GM21723 (cell line): ENCODE results near the gene GET3.
"Not testable (repeated sequence)": the region's sequence is repeated elsewhere in the genome, so short reads cannot be mapped to it uniquely, and the experiment has no call there.

ENCODE experiments used
- ATAC-seq: cut with Tn5 transposase; IDR thresholded peaks from one replicate; pipeline ENCODE4 v1.9.1; 2021; ENCODE audit warnings: mild to moderate bottlenecking, moderate library complexity; ENCODE audit not compliant: unreplicated experiment

GET3 gene

DNA sequence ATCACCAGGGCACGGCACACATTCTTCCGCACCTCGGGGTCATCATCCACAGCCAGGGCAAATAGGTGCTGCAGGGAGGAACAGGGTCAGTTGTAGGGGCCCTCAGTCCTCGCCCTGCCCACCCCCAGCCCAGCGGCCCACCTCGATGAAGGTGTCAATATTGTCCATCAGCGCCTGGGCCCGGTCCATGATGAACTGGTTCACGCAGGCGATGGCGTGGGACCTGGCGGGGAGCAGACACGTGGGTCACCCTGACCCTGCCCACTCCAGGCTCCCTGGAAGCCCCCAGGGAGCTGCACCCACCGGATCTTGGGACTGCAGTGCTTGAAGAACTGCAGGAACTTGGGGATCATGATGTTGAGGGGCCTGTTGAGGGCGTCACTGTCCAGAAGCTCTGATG, 22.2 kb upstream of the GET3 start:
- ATAC-seq = no peak

DNA sequence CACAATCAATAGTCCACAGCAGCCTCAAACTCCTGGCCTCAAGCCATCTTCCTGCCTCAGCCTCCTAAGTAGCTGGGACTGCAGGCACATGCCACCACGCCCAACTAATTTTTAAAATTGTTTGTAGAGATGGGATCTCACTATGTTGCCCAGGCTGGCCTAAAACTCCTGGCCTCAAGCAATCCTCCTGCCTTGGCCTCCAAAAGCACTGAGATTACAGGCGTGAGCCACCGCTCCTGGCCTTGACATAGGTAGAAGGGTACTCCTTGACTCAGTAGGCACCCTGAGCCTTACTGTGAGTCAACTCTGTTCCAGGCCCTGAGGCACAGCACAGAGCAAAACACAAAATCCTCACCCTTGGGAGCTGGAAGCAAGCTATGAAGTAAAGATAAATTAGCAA, 21.4 kb upstream of the GET3 start:
- no peak for ATAC-seq

DNA sequence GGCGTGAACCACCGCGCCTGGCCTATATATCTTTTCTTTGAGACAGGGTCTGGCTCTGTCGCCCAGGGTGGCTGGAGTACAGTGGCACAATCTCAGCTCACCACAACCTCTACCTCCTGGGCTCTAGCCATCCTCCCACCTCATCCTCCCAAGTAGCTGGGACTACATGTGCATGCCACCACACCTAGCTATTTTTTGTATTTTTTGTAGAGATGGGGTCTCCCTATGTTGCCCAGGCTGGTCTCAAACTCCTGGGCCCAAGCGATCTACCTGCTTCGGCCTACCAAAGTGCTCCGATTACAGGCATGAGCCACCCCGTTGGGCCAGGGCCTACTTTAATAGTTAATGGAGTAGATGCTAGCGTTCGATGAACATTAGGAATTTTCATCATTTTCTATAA, 17.0 kb upstream of the GET3 start:
- no peak for ATAC-seq

DNA sequence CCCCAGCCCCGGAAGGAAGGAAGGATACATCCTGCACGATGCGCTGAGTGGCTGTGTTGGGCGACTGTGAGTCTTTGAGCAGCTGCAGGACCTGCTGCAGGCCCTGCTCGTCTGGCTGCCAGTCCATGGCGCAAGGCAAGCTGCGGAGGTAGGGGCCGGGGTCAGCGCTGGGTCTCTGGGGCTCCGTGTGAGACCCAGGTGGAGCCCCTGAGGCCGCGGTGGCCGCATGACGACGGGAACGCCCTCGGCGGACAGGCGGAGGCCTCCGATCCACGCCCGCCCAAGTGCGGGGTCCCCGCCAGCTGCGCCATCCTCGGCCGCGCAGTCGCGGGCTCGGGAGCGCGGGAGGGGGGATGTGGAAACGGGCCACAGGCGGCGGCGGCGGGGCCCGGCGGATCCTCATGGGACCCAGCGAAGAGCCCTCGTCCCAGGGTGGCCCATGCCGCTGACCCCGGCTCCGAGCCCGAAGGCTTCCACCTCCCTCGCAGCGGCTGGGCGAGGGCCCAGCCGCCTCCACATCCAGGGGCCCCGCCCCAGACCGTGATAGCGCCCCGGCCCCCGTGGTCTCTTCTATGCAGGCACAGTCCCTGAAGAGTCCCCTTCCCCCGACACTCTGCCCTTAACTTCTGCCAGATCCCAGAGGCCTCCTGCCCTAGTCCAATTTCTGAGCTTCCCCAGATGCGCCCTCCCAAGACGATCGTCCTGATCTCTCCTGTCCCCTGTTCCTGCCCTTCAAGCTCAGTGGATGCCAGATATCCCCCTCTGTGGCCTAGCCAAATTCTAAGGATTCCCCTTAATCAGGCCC, 16.2 kb upstream of the GET3 start:
- ATAC-seq = no peak

DNA sequence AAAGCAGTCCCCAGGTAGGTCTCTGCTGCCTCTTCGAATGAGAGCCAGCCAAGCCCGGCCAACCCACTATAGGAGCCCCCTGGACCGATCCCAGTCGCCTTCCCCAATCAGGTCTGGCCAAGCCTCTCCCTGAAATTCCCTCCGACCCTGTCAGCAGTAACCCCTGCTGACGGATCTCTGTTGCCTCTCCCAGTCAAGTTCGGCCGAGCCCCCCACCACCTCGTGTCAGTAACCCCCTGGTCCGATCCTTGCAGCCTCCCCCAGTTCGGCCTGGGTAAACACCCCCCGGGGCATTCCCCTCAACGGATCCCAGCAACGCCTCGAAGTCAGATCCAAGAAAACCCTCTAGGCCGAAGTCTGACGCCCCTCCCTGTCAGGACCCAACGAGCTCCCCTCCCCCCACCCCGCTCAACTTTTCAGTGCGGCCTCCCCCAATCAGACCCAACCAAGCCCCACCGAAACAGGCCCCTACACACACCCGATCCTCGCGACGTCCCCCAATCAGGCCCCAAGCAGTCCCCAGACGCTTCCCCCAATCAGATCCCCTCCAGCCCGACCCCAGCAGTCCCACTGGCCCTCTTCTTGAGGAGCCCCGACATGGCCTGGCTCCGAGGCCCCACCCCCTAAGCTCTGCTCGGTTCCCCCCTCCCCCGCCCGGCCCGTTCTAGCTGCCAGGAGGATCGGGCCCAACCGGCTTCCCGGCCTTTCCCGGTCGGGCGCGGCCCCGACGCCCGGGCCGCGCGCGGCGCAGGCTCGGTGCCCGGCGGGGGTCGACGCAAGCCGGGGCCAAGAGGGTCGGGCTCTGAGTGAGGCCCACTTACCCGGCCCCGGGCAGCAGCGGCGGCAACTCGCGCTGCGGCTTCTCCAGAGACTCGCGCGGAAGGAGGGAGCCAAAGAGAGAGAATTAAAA, 15.4 kb upstream of the GET3 start:
- ATAC-seq = peak; percentile 8

DNA sequence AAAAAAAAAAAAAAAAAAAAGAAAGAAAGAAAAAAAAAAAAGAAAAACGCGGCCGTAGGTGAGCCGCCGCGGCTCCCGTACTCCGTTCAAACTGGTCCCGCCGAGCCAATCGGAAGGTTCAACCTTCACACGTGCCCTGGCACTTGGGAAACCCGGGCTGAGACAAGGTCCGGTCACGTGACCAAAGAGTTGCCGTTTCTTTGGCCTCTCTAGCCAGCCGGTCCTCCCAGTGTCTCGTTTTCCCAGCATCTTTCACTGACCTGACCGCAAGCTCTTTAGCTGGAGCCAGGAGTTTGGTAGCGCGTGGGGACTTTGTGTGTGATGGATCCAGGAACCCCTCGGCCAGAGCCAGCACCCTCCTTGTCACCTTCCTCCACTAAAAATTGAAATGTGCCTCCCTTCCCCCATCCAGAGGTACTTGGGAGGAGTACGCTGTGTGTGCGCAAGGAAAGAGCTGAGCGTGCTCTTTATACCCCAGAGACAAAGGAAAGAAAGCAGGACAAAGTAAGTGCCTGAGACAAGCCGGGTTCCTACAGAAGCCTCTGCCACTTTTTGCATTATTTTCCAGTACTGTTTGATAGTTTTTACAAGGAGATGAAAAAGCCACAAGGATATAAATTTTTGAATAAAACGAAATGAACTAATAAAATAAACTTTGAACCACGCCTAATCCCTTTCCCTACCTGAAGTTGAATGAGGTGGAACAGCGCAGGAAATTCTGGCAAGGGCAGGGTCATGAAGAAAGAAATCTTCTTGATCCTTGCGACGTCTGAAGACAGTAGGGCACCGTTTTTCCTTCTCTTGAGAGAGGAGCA, 14.5 kb upstream of the GET3 start:
- ATAC-seq = peak; percentile 58

DNA sequence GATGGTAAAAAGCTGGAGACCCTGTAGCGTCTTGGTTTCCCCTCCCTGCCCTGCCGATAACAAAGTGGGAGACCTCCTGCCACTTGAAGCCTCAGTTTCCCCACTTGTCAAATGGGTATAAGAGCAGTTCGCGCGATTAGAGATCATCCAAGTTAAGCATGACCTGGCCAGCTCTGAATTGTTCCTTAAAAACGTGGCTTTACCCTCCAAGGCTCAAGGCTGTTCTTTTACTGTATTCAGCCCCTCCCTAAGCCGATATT, 14.0 kb upstream of the GET3 start:
- no peak for ATAC-seq

DNA sequence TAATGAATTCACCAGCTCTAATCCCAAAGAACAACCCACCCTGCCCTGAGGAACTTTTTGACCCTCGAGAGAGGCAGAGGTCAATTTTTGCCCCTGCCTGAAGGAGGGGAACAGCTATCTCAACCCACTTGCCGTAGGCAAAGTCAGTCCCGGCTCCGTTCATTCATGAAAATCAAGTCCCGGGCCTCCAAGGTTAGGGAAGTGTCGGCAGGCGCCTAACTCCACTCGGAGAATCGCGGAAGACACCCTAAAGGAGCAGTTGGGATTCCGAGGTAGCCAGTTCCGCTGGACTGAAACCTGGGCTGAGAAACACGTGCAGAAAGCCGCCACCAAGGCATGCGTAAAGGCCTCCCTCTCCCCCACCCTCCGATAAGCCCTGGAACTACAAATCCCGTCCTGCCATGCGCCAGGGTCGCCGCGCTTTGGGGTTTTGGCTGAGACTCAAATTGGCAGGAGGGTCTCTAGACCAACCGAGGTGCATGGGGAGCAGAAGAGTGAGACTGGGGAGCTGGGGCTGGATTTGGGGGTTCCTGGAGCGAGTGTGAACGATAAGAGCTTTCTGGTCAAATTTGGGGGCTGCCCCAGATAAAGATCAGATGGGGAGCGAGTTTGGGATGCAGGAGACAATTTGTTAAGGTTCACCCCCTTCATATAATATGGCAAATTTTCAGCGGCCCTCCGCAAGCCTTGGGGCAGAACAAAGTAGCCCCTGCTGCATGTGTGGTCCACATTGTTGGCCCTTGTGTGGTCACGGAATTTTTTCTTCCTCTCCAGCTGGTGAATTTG, 13.5 kb upstream of the GET3 start, which contains the start of gene TNPO2:
TNPO2 (minus strand) TSS at position 292 of the 786 bp plus-strand sequence. CDS start 2,955 bp downstream, outside the sequence.
- ATAC-seq = no peak

DNA sequence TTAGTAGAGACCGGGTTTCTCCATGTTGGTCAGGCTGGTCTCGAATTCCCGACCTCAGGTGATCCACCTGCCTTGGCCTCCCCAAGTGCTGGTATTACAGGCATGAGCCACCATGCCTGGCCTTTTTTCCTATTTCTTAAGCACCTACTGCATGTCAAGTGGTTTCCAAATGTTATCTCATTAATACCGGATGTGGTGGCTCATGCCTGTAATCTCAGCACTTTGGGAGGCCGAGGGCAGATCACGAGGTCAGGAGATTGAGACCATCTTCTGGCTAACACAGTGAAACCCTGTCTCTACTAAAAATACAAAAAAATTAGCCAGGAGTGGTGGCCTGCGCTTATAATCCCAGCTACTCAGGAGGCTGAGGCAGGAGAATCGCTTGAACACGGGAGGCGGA, 11.7 kb upstream of the GET3 start:
- not testable (repeated sequence) for ATAC-seq

DNA sequence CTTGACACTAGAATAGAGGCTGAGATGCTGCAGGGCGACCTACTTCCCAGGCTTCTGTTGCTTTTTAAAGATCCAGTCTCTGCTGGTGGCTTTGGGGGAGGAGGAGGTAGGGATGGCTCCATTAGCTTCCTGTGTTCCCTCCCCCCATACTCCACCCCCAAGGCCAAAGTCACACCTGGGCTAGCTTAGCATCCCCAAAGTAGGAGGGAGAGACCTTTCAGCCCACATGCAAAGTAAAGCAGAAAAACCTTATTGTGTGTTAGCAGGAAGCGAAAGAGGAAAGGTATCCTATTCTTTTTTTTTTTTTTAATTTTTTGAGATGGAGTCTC, 10.3 kb upstream of the GET3 start:
- no peak for ATAC-seq

DNA sequence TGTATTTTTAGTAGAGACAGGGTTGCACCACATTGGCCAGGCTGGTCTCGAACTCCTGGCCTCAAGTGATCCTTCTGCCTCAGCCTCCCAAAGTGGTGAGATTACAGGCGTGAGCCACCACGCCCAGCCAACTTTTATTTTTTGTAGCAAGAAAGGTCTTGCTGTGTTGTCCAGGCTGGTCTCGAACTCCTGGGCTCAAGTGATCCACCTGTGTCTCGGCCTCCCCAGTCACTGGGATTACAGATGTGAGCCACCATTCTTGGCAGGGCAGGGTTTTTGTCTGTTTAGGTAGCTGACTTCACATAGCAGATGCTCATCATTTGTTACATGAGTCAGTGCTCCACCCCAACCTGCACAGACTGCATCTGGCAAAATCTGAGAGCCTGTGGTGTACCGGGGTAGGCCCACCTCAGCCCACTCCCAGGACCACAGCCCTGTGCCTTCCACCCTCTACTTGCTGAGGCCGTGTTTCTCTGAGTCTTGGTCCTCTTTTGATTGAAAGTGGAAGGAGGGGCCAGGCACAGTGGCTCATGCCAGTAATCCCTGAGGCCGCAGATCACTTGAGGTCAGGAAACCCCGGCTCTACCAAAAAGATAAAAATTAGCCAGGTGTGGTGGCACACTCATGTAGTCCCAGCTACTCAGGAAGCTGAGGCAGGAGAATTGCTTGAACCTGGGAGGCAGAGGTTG, 9.4 kb upstream of the GET3 start:
- no peak for ATAC-seq

DNA sequence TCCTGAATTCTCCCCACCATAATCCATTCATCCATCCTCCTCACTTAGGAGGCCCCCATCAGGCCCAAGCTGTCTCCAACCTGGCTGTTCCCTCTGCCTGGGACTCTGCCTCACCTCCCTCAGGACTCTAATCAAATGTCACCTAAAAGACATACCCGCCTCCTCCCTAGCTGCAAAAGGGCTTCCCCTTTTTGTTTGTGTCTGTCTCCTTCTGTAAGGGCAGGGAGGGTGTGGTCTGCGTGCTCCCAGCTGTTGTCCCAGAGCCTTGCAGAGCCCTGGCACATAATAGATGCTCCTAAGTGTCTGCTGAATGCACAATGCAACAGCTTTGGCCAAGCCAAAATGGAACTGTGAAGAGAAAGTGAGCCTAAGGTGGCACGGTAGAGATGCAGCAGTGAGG, 7.2 kb upstream of the GET3 start:
- no peak for ATAC-seq

DNA sequence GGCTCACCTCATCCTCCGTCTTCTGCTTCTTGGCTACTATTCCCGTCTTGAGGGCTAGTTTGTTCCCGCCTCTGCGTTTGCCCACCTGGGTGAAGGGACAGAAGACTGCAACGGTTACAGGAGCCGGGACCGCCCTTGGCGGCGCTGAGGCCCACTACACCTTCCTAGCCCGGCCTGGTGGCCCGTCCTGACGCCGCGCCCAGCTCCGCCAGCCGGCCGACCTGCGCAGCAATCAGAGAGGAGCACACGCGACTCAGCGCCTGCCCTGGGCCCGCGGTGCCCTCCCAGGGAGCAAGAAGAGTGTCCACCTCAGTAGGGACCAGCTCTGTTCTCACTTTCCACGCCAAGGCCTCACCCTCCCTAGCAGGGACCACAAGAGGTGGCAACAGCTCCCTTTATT, 6.0 kb upstream of the GET3 start:
- no peak for ATAC-seq

DNA sequence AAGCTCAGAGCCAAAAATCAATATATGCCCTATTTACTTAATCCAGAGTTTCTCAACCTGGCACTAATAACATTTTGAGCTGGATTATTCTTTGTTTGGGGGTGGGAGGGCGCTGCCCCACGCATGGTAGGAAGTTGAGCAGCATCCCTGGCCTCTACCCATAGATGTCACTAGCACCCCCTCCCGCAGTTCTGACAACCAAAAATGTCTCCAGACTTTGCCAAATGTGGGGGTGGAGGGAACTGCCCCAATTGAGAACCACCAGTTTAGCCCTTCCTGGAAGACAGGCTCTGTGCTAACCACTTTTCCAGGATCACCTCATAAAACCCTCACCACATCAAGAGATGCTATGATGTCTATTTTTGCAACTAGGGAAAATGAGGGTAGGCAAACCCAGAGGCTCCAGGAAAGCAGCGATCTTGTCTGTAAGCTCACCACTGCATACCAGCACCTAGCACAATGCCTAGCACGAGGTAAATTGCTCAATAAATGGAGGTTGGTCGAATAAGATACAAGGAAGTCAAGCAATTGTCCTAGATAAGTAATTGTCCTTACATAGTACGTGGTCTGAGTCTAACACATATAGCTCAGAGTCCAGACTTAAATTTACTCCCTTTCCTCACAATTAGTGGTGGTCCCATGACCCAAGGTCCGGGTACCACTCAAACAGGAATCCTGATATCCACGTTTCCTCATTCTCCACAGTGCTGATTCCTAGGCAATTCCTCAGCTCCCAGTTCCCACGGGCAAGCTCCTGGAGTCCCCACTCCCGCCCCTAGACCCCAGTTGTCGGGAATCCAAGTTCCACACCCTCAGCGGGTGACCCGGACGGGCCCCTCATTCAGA, 3.7 kb upstream of the GET3 start:
- no peak for ATAC-seq

DNA sequence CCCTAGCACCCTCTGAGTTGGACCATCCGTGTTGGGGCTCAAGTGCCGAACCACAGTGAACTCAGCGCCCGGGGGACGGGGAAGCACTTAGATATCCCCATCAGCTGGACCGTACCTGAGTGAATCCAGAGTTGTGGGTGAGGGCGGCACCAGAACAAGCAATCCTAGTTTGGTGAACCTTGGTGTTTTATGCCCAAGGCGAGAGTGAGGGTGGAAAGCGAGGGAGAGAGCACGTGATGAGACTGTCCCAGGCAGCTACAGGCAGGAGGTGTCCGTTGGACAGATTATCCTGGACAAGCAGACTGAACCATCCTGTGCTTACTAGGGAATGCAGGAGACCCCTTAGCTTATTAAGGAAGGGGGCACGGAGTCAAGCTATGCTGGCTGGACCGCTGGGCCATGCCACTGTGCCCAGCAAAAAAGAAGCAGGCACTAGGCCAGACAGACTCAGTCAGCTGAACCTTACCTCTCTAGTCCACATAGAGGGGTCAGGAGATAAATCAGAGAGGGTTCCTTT, 596 bp downstream of the GET3 start:
- ATAC-seq = no peak

DNA sequence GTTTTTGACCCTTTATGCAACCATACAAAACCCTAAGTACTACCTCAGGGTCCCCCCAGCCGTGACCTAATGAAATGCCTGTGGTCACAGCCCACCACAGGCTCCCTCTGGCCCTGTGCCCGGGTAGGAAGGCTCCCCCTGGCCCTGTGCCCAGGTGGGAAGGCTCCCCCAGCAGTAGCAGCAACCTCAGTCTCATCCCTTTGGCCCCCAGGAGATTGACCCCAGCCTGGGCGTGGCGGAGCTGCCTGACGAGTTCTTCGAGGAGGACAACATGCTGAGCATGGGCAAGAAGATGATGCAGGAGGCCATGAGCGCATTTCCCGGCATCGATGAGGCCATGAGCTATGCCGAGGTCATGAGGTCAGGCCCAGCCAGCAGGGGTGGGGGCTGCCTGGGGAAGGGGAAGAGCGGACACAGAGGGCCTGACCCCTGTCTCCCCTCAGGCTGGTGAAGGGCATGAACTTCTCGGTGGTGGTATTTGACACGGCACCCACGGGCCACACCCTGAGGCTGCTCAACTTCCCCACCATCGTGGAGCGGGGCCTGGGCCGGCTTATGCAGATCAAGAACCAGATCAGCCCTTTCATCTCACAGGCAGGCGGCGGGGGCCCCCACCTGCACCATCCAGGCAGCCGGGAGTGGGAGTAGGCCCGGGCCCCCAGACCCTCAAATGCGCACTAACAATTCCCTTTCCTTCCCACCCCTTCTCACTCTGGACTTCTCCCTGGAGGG, 8.0 kb downstream of the GET3 start:
- ATAC-seq = no peak

DNA sequence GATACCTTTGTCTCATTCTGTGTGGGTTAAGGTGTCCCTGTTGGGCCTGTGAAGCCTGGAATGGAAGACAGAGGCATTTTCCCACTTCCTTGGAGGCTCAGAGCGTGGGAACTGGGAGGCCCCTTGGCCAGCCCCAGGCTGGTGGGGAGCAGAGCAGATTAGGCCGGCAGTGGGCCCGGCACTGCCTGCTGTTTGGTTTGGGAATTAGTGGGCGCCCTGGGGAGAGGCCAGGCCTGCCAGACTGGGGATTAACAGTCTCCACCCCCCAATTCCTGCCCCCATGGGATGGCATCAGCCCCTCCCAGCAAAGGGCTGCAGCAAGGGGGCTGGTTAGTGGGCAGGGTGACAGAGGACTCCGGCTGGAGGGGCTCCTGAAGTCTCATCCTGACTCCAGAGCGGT, 11.2 kb downstream of the GET3 start:
- no peak for ATAC-seq

DNA sequence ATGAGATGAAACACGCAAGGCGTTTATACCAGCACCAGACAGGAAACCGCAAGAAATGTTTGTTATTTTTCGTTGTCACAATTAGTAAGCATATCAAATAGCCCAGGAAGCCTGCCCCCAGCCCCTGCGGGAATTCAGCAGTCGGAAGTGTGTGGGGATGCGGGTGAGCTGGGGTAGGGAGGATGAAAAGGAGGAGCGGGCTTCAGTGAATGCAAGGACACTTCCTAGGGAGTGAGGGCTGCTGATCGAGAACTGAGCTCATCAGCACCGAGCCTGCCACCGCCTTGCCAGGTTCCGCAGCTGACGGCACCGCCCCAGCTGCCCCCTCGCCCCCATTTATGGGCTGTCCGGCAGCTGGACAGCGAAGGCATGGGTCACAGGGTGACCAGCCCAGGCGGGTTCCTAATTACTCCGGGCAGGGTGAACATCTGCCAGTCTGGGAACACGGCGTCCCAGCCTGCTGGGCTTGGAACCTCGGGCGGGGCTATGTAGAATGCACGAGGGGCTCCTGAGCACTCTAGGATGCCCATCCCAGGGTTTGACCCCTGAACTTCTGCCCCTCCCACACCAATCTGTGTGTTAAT, 12.7 kb downstream of the GET3 start:
- no peak for ATAC-seq
